Adrenal gland (tissue), 12 donors: ENCODE results near the gene LUC7L3. TPM values are rescaled to one million over a fixed set of nuclear protein-coding genes. Genes with fewer than 3 reads are reported as not detected.
A peak's percentile ranks its signal among the peaks of the same experiment; 100 is the strongest.

ENCODE experiments used
- DNase-seq, 7 donors: peaks; one replicate each; pipeline ENCODE4 v3.0.0-alpha.2; 2019 to 2020
- H3K27ac ChIP-seq, 5 donors: fragments of 200-600 bp; sonication (generic) in 4 of 5; 1 replicate in 3 of 5; 2 replicates in 2 of 5; pipeline versions ENCODE4 v1.5.1 to v1.8.0; 2016 to 2020; ENCODE audit warnings: mild to moderate bottlenecking in 1 of 5
- H3K27me3 ChIP-seq: fragments of 200-600 bp; 2 replicates; pipeline ENCODE4 v1.8.0; 2021
- H3K36me3 ChIP-seq, 2 donors: fragments of 200-600 bp; replicated peaks in 1 of 2; 1 replicate in 1 of 2; 2 replicates in 1 of 2; pipeline versions ENCODE4 v1.5.1 to v1.8.0; 2018 to 2022
- H3K4me1 ChIP-seq, 2 donors: fragments of 200-600 bp; replicated peaks in 1 of 2; 1 replicate in 1 of 2; 2 replicates in 1 of 2; pipeline versions ENCODE4 v1.5.1 to v1.8.0; 2018 to 2021
- H3K4me3 ChIP-seq, 4 donors: fragments of 200-600 bp; sonication (generic) in 3 of 4; one replicate each; pipeline ENCODE4 v1.5.1; 2016 to 2018
- H3K9me3 ChIP-seq, 3 donors: fragments of 200-600 bp; sonication (generic) in 1 of 3; replicated peaks in 1 of 3; 1 replicate in 2 of 3; 2 replicates in 1 of 3; pipeline versions ENCODE4 v1.5.1 to v1.8.0; 2016 to 2021
- POLR2A ChIP-seq, 2 donors: fragments of 450-650 bp; IDR thresholded peaks; one replicate each; pipeline ENCODE4 v1.6.1; 2017; ENCODE audit warnings: antibody characterized with exemption in 2 of 2, mild to moderate bottlenecking in 2 of 2, moderate library complexity in 1 of 2
- WGBS, 4 donors: extraction: QIAGEN DNeasy Blood & Tissue Kit in 2 of 4; methylation state at CpG; one replicate each; pipeline versions ENCODE4 v1.1.5 to v1.1.7; 2013 to 2017; 5-methylcytosine and 5-hydroxymethylcytosine counted together
- intact Hi-C, 2 donors: fragments of 100-400 bp; cut with DNase I; formaldehyde crosslinking; loops; one replicate each; pipeline versions ENCODE4 v1.14.1 to v1.15.0; 2022 to 2023
- polyA plus RNA-seq, 3 donors: library from polyadenylated mRNA; stranded (reverse); fragments of 200-250 nt in 2 of 3; fragments of 350-450 nt in 1 of 3; fragmentation: Illumina TruSeq in 1 of 3; extraction: RNeasy Lipid Tissue Mini Kit (QIAGEN cat#74804) in 1 of 3; gene quantifications; one replicate each; pipeline ENCODE4 v1.2.3, GENCODE V29; 2013 to 2014
- total RNA-seq, 9 donors: library from RNA; depleted of rRNA in 4 of 9; stranded (reverse); fragments of >200 nt in 4 of 9; fragments of 120-200 nt in 1 of 9; fragmentation: NEBNext Ultra II Directional in 1 of 9; extraction: Animal tissue kit (Norgen Biotek cat#: 25700) in 1 of 9; gene quantifications; one replicate each; pipeline versions ENCODE4 v1.1.0 to v1.2.4, GENCODE V29; 2013 to 2023
- TF ChIP-seq, protein P1 (sequence below), 6 experiments: fragments of 450-650 bp in 4 of 6; fragments of 200-600 bp in 2 of 6; sonication (generic) in 1 of 6; IDR thresholded peaks; 1 replicate in 5 of 6; 2 replicates in 1 of 6; pipeline versions ENCODE4 v1.5.1 to v1.8.0; 2016 to 2021; ENCODE audit warnings: antibody characterized with exemption in 6 of 6, mild to moderate bottlenecking in 2 of 6, moderate library complexity in 1 of 6
- donor health status: healthy with polysubstance abuse.
- donor health status: Bipolar disorder and iron deficiency.
- donor health status: DM: yes; HTN: yes; CAD: no.
- donor health status: DM: no; HTN: no; CAD: no.
- donor health status: DM: no; HTN: no; CAD: no.
- donor health status: DM: yes; HTN: yes; CAD: no.

LUC7L3 gene
- total and polyA plus RNA-seq, 12 donors, result 16.1 to 248 (median 89.2) TPM

DNA sequence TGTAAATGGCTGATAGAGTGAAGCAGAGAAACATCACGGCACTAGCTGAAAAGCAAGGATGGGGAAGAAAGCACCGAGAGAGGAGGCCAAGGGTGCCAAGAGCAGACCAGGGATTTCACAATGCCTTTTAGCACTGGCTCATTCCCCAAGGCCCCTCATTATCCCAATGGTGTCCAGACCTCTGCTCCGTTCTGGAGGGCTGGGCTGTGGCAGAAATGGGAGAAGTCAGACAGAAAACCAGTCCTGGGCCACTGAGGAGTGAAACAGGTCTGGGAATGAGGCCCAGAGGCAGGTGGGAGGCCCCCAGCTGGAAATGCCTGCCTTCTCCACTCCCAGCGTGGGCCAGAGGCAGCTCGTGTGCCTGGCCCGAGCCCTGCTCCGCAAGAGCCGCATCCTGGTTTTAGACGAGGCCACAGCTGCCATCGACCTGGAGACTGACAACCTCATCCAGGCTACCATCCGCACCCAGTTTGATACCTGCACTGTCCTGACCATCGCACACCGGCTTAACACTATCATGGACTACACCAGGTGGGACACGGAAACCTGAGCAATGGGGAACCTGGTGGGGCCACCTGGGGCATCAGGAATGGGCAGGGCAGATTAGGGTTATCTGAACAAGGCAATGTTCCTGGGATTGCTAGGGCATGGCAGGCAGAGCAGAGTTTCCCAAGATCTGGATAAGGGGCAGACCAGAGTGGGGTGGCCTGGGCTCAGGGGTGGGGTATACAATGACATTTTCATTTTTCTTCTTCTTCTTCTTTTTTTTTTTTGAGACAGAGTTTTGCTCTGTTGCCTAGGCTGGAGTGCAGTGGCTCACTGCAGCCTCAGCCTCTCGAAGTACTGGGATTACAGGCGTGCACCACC is 32.0 kb upstream of the LUC7L3 start:
- Histone ChIP-seq H3K27ac (peak overlapping the region; percentile 66 to 91 (median 86)), H3K36me3 (peaks cover 0 to 7% of the 10 kb centered on the region in 2 donors), H3K9me3 (no peaks in the 10 kb centered on the region), H3K4me3 (no peak overlapping the region), H3K4me1 (peaks cover 39 to 65% of the 10 kb centered on the region in 2 donors), H3K27me3 (no peaks in the 10 kb centered on the region)
- peak in 6 of 7 donors; percentile 65 to 85 (median 80) for DNase-seq
- peak in 1 of 2 donors; percentile 11 for TF ChIP-seq POLR2A (IDR thresholded peaks at IDR 0.05)
- TF ChIP-seq, protein P1, sequence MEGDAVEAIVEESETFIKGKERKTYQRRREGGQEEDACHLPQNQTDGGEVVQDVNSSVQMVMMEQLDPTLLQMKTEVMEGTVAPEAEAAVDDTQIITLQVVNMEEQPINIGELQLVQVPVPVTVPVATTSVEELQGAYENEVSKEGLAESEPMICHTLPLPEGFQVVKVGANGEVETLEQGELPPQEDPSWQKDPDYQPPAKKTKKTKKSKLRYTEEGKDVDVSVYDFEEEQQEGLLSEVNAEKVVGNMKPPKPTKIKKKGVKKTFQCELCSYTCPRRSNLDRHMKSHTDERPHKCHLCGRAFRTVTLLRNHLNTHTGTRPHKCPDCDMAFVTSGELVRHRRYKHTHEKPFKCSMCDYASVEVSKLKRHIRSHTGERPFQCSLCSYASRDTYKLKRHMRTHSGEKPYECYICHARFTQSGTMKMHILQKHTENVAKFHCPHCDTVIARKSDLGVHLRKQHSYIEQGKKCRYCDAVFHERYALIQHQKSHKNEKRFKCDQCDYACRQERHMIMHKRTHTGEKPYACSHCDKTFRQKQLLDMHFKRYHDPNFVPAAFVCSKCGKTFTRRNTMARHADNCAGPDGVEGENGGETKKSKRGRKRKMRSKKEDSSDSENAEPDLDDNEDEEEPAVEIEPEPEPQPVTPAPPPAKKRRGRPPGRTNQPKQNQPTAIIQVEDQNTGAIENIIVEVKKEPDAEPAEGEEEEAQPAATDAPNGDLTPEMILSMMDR (IDR thresholded peaks at IDR 0.05), result no peak
- intact Hi-C loops, result no loop called here
- 65 to 73% (median 68%) methylated on average over 9 to 16 of the region's 16 CpGs for WGBS, 4 donors

DNA sequence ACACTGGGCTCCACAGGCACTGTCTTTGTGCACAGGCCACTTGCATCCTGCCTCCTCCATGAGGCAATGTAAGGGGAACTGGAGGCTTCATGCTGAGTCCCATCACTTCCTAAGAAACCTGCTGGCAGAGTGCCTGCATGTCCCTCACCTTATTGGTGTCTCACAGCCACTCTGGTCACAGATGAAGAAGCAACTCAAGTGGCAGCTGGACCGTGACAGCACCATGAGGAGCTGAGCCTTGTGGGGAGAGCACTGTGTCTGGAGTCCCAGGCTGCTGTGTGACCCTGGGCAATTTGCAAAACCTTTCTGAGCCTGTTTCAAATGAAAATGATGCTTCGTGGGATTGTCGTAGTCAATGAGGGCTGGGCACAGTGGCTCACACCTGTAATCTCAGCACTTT is 31.2 kb upstream of the LUC7L3 start:
- Histone ChIP-seq H3K9me3 (no peaks in the 10 kb centered on the region), H3K27me3 (no peaks in the 10 kb centered on the region), H3K36me3 (peaks cover 0 to 15% of the 10 kb centered on the region in 2 donors), H3K4me1 (peaks cover 39 to 57% of the 10 kb centered on the region in 2 donors), H3K4me3 (no peak overlapping the region), H3K27ac (peak overlapping the region; percentile 69 to 91 (median 87))
- intact Hi-C loops, result no loop called here
- DNase-seq, result peak in 1 of 7 donors; percentile 30
- TF ChIP-seq, protein P1 (IDR thresholded peaks at IDR 0.05), result no peak
- no peak for TF ChIP-seq POLR2A (IDR thresholded peaks at IDR 0.05)
- 86 to 95% (median 94%) methylated on average over 2 to 3 of the region's 3 CpGs for WGBS, 4 donors

DNA sequence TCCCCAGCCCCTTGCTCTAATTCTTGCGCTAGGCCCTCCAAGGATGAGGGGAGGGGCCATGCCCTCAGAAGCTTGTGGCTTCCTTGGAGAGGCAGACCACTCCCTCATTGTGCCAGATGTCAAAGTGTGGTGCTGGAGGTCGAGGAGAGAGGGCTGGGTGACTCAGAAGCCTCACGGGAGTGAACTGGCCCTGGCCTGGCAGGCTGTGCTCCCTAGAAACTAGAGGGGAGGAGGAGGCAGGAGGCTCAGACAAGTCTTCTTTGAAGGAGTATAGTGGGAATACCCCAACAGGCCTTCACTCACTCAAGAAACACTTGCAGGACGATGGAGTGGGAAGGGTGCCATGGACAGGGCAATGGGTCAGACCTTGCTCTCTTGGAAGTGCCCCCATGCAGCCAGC is 30.2 kb upstream of the LUC7L3 start:
- H3K27ac ChIP-seq, result peak overlapping the region; percentile 69 to 91 (median 87)
- peak in 1 of 2 donors; percentile 46 for TF ChIP-seq POLR2A (IDR thresholded peaks at IDR 0.05)
- TF ChIP-seq, protein P1 (IDR thresholded peaks at IDR 0.05), result no peak
- DNase-seq, result peak in 6 of 7 donors; percentile 80 to 87 (median 84)
- 18 to 31% (median 24%) methylated on average over 4 of the region's 4 CpGs for WGBS, 4 donors
- no peaks in the 10 kb centered on the region for H3K27me3 ChIP-seq
- no peak overlapping the region for H3K4me3 ChIP-seq
- H3K9me3 ChIP-seq, result no peaks in the 10 kb centered on the region
- intact Hi-C loops, result no loop called here
- peaks cover 0 to 25% of the 10 kb centered on the region in 2 donors for H3K36me3 ChIP-seq
- peaks cover 39 to 64% of the 10 kb centered on the region in 2 donors for H3K4me1 ChIP-seq
